HEK293 (cell line): ENCODE data around the gene MTMR12.

Experiments
- CTCF ChIA-PET: fragments of 350-600 bp; formaldehyde crosslinking; extraction: SDS; loops from one replicate; lab custom pipeline; 2021; ENCODE audit warnings: antibody characterized with exemption; lab: Yijun Ruan, JAX
- POLR2A ChIA-PET: fragments of 300-600 bp; formaldehyde crosslinking; extraction: SDS; loops from one replicate; lab custom pipeline; 2020; ENCODE audit warnings: antibody characterized with exemption, inconsistent platforms; lab: Yijun Ruan, JAX
- H3K27ac ChIP-seq: fragments of 200-500 bp; sonication (Bioruptor generic); 2 replicates; pipeline ENCODE4 v1.5.1; 2014; ENCODE audit warnings: low read depth, low read length, control low read depth, inconsistent platforms; ENCODE audit errors: extremely low read depth
- H3K36me3 ChIP-seq, 2 experiments: fragments of 200-500 bp in 1 of 2; sonication (Bioruptor generic) in 1 of 2; 1 replicate in 1 of 2; 2 replicates in 1 of 2; pipeline ENCODE4 v1.5.1; 2014 to 2017; ENCODE audit warnings: inconsistent platforms in 2 of 2, low read length in 2 of 2; ENCODE audit not compliant: control insufficient read depth in 2 of 2, insufficient read depth in 1 of 2
- H3K4me1 ChIP-seq: fragments of 200-500 bp; sonication (Bioruptor generic); 2 replicates; pipeline ENCODE4 v1.5.1; 2014; ENCODE audit warnings: mild to moderate bottlenecking, low read length, inconsistent platforms; ENCODE audit not compliant: control insufficient read depth, insufficient read depth
- H3K4me3 ChIP-seq: 2 replicates; pipeline ENCODE4 v1.5.1; 2011; ENCODE audit warnings: low read depth, mild to moderate bottlenecking, control low read depth, low read length, moderate library complexity
- H3K9me3 ChIP-seq: fragments of 200-500 bp; sonication (Bioruptor generic); 2 replicates; pipeline ENCODE4 v1.5.1; 2014; ENCODE audit warnings: low read depth, low read length, inconsistent platforms; ENCODE audit not compliant: control insufficient read depth, insufficient read depth
- KLF17 ChIP-seq: fragments of 450-650 bp; formaldehyde crosslinking; IDR thresholded peaks from 2 replicates; pipeline ENCODE4 v1.5.1; 2016; ENCODE audit warnings: missing biosample characterization, missing genetic modification characterization
- KLF8 ChIP-seq: fragments of 450-650 bp; formaldehyde crosslinking; IDR thresholded peaks from 2 replicates; pipeline ENCODE4 v1.5.1; 2016; ENCODE audit warnings: missing biosample characterization, missing genetic modification characterization
- PRDM1 ChIP-seq: fragments of 450-650 bp; formaldehyde crosslinking; IDR thresholded peaks from 2 replicates; pipeline ENCODE4; 2016; ENCODE audit warnings: missing biosample characterization, missing genetic modification characterization
- RBAK ChIP-seq: fragments of 450-650 bp; formaldehyde crosslinking; IDR thresholded peaks from 2 replicates; pipeline ENCODE4 v1.5.1; 2016; ENCODE audit warnings: missing biosample characterization, missing genetic modification characterization
- TSHZ1 ChIP-seq: fragments of 450-650 bp; formaldehyde crosslinking; IDR thresholded peaks from 2 replicates; pipeline ENCODE4 v1.5.1; 2016; ENCODE audit warnings: missing biosample characterization, missing genetic modification characterization, borderline replicate concordance
- ZBTB6 ChIP-seq: fragments of 450-650 bp; formaldehyde crosslinking; IDR thresholded peaks from 2 replicates; pipeline ENCODE4 v1.5.1; 2017; ENCODE audit warnings: missing biosample characterization, missing genetic modification characterization
- ZFP3 ChIP-seq: fragments of 450-650 bp; formaldehyde crosslinking; IDR thresholded peaks from 2 replicates; pipeline ENCODE4 v1.5.1; 2016; ENCODE audit warnings: low read depth, missing biosample characterization, missing genetic modification characterization
- ZNF16 ChIP-seq: fragments of 450-650 bp; formaldehyde crosslinking; IDR thresholded peaks from 2 replicates; pipeline ENCODE4 v1.5.1; 2016; ENCODE audit warnings: low read depth, missing biosample characterization, missing genetic modification characterization
- ZNF18 ChIP-seq: fragments of 450-650 bp; formaldehyde crosslinking; IDR thresholded peaks from 2 replicates; pipeline ENCODE4 v1.5.1; 2016; ENCODE audit warnings: missing biosample characterization, missing genetic modification characterization
- ZNF19 ChIP-seq: fragments of 450-650 bp; formaldehyde crosslinking; IDR thresholded peaks from 2 replicates; pipeline ENCODE4; 2016; ENCODE audit warnings: missing biosample characterization, missing genetic modification characterization, low read depth
- ZNF2 ChIP-seq: fragments of 450-650 bp; formaldehyde crosslinking; IDR thresholded peaks from 2 replicates; pipeline ENCODE4 v1.5.1; 2016; ENCODE audit warnings: missing biosample characterization, missing genetic modification characterization
- ZNF26 ChIP-seq: fragments of 450-650 bp; formaldehyde crosslinking; IDR thresholded peaks from 2 replicates; pipeline ENCODE4 v1.5.1; 2016; ENCODE audit warnings: missing biosample characterization, missing genetic modification characterization
- ZNF274 ChIP-seq, 2 experiments: fragments of 200-500 bp in 1 of 2; fragments of 450-650 bp in 1 of 2; sonication (Bioruptor generic) in 1 of 2; formaldehyde crosslinking in 1 of 2; IDR thresholded peaks; 2 replicates each; pipeline versions ENCODE4 v1.5.1 to v1.6.1; 2014 to 2016; ENCODE audit warnings: borderline replicate concordance in 1 of 2, inconsistent platforms in 1 of 2, low read length in 1 of 2, missing biosample characterization in 1 of 2, missing genetic modification characterization in 1 of 2
- ZNF362 ChIP-seq: fragments of 450-650 bp; formaldehyde crosslinking; IDR thresholded peaks from 2 replicates; pipeline ENCODE4 v1.5.1; 2016; ENCODE audit warnings: missing biosample characterization, missing genetic modification characterization
- ZNF37A ChIP-seq: fragments of 450-650 bp; IDR thresholded peaks from 2 replicates; pipeline ENCODE4 v1.5.1; 2018; ENCODE audit warnings: missing biosample characterization, missing genetic modification characterization
- ZNF426 ChIP-seq: fragments of 450-650 bp; formaldehyde crosslinking; IDR thresholded peaks from 2 replicates; pipeline ENCODE4 v1.5.1; 2017; ENCODE audit warnings: missing biosample characterization, missing genetic modification characterization, mild to moderate bottlenecking, inconsistent platforms, moderate library complexity
- ZNF514 ChIP-seq: fragments of 450-650 bp; formaldehyde crosslinking; IDR thresholded peaks from 2 replicates; pipeline ENCODE4 v1.5.1; 2016; ENCODE audit warnings: missing biosample characterization, missing genetic modification characterization
- ZNF518A ChIP-seq: fragments of 450-650 bp; formaldehyde crosslinking; conservative IDR thresholded peaks from 2 replicates; pipeline ENCODE4 v1.5.1; 2016; ENCODE audit warnings: low read depth, missing biosample characterization, missing genetic modification characterization
- ZNF596 ChIP-seq: fragments of 450-650 bp; IDR thresholded peaks from 2 replicates; pipeline ENCODE4 v1.5.0; 2018; ENCODE audit warnings: missing biosample characterization, mild to moderate bottlenecking, missing genetic modification characterization, moderate library complexity
- ZNF791 ChIP-seq: fragments of 450-650 bp; formaldehyde crosslinking; IDR thresholded peaks from 2 replicates; pipeline ENCODE4 v1.5.1; 2016; ENCODE audit warnings: missing biosample characterization, missing genetic modification characterization

Gene MTMR12

GRCh38 chr5:32245742-32246141 lies 67.0 kb downstream of the MTMR12 start:
- H3K4me1 ChIP-seq = no peaks in the 10 kb centered on the region
- TF ChIP-seq ZNF791 (tag by site-specific recombination) (no peak), ZBTB6 (tag by site-specific recombination) (no peak), ZNF26 (tag by site-specific recombination) (no peak), ZNF16 (tag by site-specific recombination) (no peak), ZNF2 (tag by site-specific recombination) (no peak), ZNF274 (IDR thresholded peaks at IDR 0.05; ENCODE audit: low read length) (no peak), ZNF274 (tag by site-specific recombination; IDR thresholded peaks at IDR 0.05; ENCODE audit: borderline replicate concordance) (no peak), ZNF596 (tag by site-specific recombination) (no peak), ZNF18 (tag by site-specific recombination) (no peak), TSHZ1 (no peak), KLF8 (tag by site-specific recombination) (no peak), ZNF426 (no peak), ZNF518A (no peak), ZNF362 (no peak), ZFP3 (tag by site-specific recombination) (no peak), ZNF19 (tag by site-specific recombination) (no peak), ZNF514 (tag by site-specific recombination) (no peak), ZNF37A (tag by site-specific recombination) (no peak), KLF17 (tag by site-specific recombination) (no peak), RBAK (tag by site-specific recombination) (no peak), PRDM1 (tag by site-specific recombination) (no peak)
- ChIA-PET CTCF (interaction anchor here (0.6 to 2.1 kb wide), 2 partner anchors 83 to 84 kb away, joined by 4 to 6 read pairs; no protein-coding TSS in a partner anchor), POLR2A (no interaction called here)
- no peak overlapping the region for H3K27ac ChIP-seq
- peaks cover 35 to 83% of the 10 kb centered on the region in 2 experiments for H3K36me3 ChIP-seq
- H3K9me3 ChIP-seq = no peaks in the 10 kb centered on the region
- no peak overlapping the region for H3K4me3 ChIP-seq
